RWPE1 (cell line): Measurements from ENCODE around the gene BPHL.

ENCODE experiments used
- CTCF ChIA-PET: fragments of 350-600 bp; sonication (Branson Sonifier 250); formaldehyde crosslinking; extraction: SDS; loops from one replicate; lab custom pipeline; 2021; lab: Yijun Ruan, JAX
- POLR2A ChIA-PET: fragments of 400-600 bp; formaldehyde crosslinking; extraction: SDS; loops from one replicate; lab custom pipeline; 2020; ENCODE audit warnings: antibody characterized with exemption; ENCODE audit not compliant: low non-redundant PET; lab: Yijun Ruan, JAX
- DNase-seq: peaks from one replicate; pipeline ENCODE4 v3.0.0; 2012; ENCODE audit warnings: low spot score
- H3K27ac ChIP-seq: fragments of 450-650 bp; 2 replicates; pipeline ENCODE4 v1.5.1; 2017
- TF ChIP-seq, protein P1 (sequence below): fragments of 450-650 bp; conservative IDR thresholded peaks from 2 replicates; pipeline ENCODE4 v1.5.1; 2017; ENCODE audit warnings: low read depth, mild to moderate bottlenecking

Gene BPHL

DNA sequence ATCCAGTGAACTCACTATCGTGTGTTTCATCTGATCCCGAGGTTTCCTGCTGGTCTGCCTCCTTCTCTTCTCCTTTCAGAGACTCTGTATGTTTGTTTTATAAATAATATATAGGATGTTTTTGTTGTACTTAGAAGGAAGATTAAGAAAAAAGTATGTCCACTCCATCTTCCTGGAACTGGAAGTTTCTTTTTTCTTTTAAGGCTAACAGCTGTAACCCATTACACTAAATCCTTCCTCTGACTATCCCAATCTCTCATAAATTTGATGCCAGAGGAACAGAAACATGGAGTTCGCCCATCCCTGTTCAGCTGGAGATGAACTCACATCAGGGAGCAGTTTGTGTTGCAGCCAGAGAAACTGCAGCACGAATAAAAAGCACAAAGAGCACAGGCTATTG is 29.5 kb upstream of the BPHL start:
- ChIA-PET POLR2A (no interaction called here), CTCF (interaction anchor here (0.6 to 0.8 kb wide), 2 partner anchors 165 to 937 kb away, joined by 3 read pairs; no protein-coding TSS in a partner anchor)
- H3K27ac ChIP-seq = no peak overlapping the region

DNA sequence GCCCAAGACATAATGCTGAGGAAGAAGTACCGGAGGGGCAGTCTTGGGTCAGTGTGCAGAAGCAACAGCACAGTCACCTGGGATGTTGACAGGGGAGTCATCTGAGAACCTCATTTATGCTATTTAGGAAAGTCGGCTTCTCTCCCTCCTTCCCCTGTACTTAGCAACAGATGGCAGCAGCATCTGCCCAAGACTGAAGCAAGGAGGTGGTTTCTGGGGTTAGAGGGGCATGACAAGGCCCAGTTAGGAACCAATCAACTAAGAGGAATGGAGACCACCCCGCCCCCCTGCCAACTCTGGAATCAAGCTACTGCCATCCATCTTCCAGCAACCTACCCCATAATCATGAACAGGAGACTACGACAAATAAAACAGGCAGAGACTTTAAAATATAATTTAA is 28.5 kb upstream of the BPHL start:
- H3K27ac ChIP-seq = peak overlapping the region; percentile 41; the same call in 1 of the 2 replicates
- no peak for DNase-seq
- POLR2A ChIA-PET = no interaction called here
- TF ChIP-seq, protein P1, sequence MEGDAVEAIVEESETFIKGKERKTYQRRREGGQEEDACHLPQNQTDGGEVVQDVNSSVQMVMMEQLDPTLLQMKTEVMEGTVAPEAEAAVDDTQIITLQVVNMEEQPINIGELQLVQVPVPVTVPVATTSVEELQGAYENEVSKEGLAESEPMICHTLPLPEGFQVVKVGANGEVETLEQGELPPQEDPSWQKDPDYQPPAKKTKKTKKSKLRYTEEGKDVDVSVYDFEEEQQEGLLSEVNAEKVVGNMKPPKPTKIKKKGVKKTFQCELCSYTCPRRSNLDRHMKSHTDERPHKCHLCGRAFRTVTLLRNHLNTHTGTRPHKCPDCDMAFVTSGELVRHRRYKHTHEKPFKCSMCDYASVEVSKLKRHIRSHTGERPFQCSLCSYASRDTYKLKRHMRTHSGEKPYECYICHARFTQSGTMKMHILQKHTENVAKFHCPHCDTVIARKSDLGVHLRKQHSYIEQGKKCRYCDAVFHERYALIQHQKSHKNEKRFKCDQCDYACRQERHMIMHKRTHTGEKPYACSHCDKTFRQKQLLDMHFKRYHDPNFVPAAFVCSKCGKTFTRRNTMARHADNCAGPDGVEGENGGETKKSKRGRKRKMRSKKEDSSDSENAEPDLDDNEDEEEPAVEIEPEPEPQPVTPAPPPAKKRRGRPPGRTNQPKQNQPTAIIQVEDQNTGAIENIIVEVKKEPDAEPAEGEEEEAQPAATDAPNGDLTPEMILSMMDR = no peak
- CTCF ChIA-PET = interaction anchor here (0.6 kb wide), 1 partner anchor 141 kb away, joined by 4 read pairs; no protein-coding TSS in a partner anchor

More for the DNA sequence above, 29.5 kb upstream of the BPHL start:
- DNase-seq = no peak
- TF ChIP-seq, protein P1 = no peak

DNA sequence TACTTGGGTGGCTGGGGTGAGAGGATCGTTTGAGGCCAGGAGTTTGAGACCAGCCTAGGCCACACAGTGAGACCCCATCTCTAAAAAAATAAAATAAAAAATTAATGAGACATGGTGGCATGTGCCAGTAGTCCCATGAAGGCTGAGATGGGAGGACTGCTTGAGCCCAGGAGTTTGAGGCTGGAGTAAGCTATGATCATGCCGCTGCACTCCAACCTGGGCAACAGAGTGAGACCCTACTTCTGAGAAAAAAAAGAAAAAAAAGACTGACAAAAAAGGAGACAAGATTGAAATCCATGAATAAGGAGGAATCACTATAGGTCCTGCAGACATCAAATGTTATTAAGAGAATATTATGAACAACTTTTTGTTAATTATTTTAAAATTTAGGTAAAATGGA is 23.7 kb upstream of the BPHL start:
- ChIA-PET POLR2A (no interaction called here), CTCF (interaction anchor here (1.2 kb wide), 1 partner anchor 9 kb away, joined by 3 read pairs; no protein-coding TSS in a partner anchor)
- TF ChIP-seq, protein P1 = no peak
- H3K27ac ChIP-seq = no peak overlapping the region
- no peak for DNase-seq

- DNase-seq = no peak
- ChIA-PET POLR2A (no interaction called here), CTCF (no interaction called here)
- no peak overlapping the region for H3K27ac ChIP-seq
- TF ChIP-seq, protein P1 = no peak
These were observed 15.6 kb upstream of the BPHL start for GRCh38 chr6:3102875-3103274.

GRCh38 chr6:3108746-3109414 is 9.6 kb upstream of the BPHL start:
- DNase-seq = no peak
- ChIA-PET CTCF (no interaction called here), POLR2A (no interaction called here)
- TF ChIP-seq, protein P1 = no peak
- no peak overlapping the region for H3K27ac ChIP-seq

DNA sequence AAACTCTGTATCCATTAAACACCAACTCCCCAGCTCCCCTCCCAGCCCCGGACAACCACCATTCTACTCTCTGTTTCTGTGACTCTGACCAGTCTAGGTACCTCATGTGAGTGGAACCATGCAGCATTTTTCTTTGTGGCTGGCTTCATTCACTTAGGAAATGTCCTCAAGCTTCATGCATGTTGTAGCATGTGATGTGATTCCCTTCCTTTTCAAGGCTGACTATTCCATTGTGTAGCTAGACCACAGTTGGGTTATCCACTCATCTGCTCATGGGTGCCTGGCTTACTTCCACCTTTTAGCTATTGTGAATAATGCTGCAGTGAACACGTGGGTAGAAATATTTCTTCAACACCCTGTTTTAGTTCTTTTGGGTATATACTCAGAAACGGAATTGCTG is 8.8 kb upstream of the BPHL start:
- CTCF ChIA-PET = interaction anchor here (0.5 kb wide), 1 partner anchor 1551 kb away, joined by 4 read pairs; no protein-coding TSS in a partner anchor

More for the DNA sequence above, 8.8 kb upstream of the BPHL start:
- H3K27ac ChIP-seq = no peak overlapping the region
- TF ChIP-seq, protein P1 = no peak
- POLR2A ChIA-PET = no interaction called here
- no peak for DNase-seq
